Keratinocyte (primary cell): Measurements from ENCODE around the gene NTNG1.

Source experiments
- EZH2 ChIP-seq: IDR thresholded peaks from one replicate; pipeline ENCODE4 v1.6.1; 2012; ENCODE audit warnings: inconsistent platforms, mild to moderate bottlenecking, low read length, moderate library complexity
- TF ChIP-seq, protein P1 (sequence below), 3 experiments: IDR thresholded peaks in 1 of 3; conservative IDR thresholded peaks in 1 of 3; optimal IDR thresholded peaks in 1 of 3; 2 replicates in 2 of 3; 3 replicates in 1 of 3; pipeline versions ENCODE3 to v1.5.1; 2011; ENCODE audit warnings: low read length in 3 of 3, mild to moderate bottlenecking in 3 of 3, moderate library complexity in 2 of 3, control low read depth in 1 of 3, inconsistent platforms in 1 of 3; ENCODE audit not compliant: insufficient read depth in 2 of 3; ENCODE audit errors: extremely low read depth in 1 of 3

DNA sequence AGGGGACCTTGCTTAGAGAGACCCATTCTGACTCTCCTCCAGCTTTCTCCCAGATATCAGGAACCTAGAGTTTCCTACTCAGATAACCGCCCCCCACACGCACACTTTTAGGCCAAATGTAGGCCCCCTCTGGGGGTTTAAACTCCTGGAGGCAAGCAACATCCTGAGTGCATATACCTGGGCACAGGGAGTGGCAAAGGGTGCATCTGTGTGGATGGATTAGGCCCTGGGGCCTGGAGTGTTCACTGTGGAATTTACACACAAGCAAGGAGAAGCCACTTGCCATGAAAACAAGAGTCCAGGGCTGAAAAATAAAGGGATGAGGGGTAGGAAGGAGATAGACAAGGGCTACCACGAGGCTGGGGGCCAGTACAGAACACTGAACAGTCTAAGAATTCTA lies 343.1 kb downstream of the NTNG1 start:
- TF ChIP-seq, protein P1, sequence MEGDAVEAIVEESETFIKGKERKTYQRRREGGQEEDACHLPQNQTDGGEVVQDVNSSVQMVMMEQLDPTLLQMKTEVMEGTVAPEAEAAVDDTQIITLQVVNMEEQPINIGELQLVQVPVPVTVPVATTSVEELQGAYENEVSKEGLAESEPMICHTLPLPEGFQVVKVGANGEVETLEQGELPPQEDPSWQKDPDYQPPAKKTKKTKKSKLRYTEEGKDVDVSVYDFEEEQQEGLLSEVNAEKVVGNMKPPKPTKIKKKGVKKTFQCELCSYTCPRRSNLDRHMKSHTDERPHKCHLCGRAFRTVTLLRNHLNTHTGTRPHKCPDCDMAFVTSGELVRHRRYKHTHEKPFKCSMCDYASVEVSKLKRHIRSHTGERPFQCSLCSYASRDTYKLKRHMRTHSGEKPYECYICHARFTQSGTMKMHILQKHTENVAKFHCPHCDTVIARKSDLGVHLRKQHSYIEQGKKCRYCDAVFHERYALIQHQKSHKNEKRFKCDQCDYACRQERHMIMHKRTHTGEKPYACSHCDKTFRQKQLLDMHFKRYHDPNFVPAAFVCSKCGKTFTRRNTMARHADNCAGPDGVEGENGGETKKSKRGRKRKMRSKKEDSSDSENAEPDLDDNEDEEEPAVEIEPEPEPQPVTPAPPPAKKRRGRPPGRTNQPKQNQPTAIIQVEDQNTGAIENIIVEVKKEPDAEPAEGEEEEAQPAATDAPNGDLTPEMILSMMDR (optimal IDR thresholded peaks at IDR 0.05 in 1 of 3, IDR thresholded peaks at IDR 0.05 in 1 of 3, conservative IDR thresholded peaks at IDR 0.05 in 1 of 3; ENCODE audit: extremely low read depth in 1 of 3, insufficient read depth in 2 of 3, low read length in 3 of 3): no peak
- TF ChIP-seq EZH2: no peak
